Spleen (tissue), 11 donors: Measurements from ENCODE around the gene SLC24A3. TPM values are rescaled to one million over a fixed set of nuclear protein-coding genes. Genes with fewer than 3 reads are reported as not detected.

Source experiments
- DNase-seq: peaks from one replicate; pipeline ENCODE4 v3.0.0-alpha.2; 2020
- H3K27ac ChIP-seq, 8 donors: fragments of 200-600 bp; sonication (generic) in 7 of 8; 1 replicate in 4 of 8; 2 replicates in 4 of 8; pipeline versions ENCODE4 v1.5.0 to v1.8.0; 2016 to 2021; ENCODE audit warnings: inconsistent platforms in 4 of 8, mild to moderate bottlenecking in 4 of 8, moderate library complexity in 1 of 8
- H3K27me3 ChIP-seq, 7 donors: fragments of 200-600 bp; sonication (generic) in 6 of 7; replicated peaks in 1 of 7; 1 replicate in 4 of 7; 2 replicates in 3 of 7; pipeline versions ENCODE4 v1.5.0 to v1.8.0; 2016 to 2021; ENCODE audit warnings: inconsistent platforms in 3 of 7, mild to moderate bottlenecking in 1 of 7
- H3K36me3 ChIP-seq, 6 donors: fragments of 200-600 bp; sonication (generic) in 5 of 6; 1 replicate in 4 of 6; 2 replicates in 2 of 6; pipeline versions ENCODE4 v1.5.0 to v1.8.0; 2016 to 2021; ENCODE audit warnings: inconsistent platforms in 2 of 6
- H3K4me1 ChIP-seq, 6 donors: fragments of 200-600 bp; sonication (generic) in 5 of 6; 1 replicate in 3 of 6; 2 replicates in 3 of 6; pipeline versions ENCODE4 v1.5.0 to v1.8.0; 2016 to 2021; ENCODE audit warnings: inconsistent platforms in 3 of 6
- H3K4me3 ChIP-seq, 8 donors: fragments of 200-600 bp; sonication (generic) in 7 of 8; 1 replicate in 4 of 8; 2 replicates in 4 of 8; pipeline versions ENCODE4 v1.5.0 to v1.8.0; 2016 to 2021; ENCODE audit warnings: inconsistent platforms in 4 of 8, mild to moderate bottlenecking in 4 of 8, moderate library complexity in 2 of 8
- H3K9me3 ChIP-seq, 8 donors: fragments of 200-600 bp; sonication (generic) in 7 of 8; 1 replicate in 4 of 8; 2 replicates in 4 of 8; pipeline versions ENCODE4 v1.5.0 to v1.8.0; 2016 to 2021; ENCODE audit warnings: inconsistent platforms in 4 of 8
- CTCF ChIP-seq, 11 experiments: fragments of 200-600 bp in 7 of 11; fragments of 450-650 bp in 4 of 11; sonication (generic) in 4 of 11; IDR thresholded peaks in 8 of 11; conservative IDR thresholded peaks in 3 of 11; 1 replicate in 7 of 11; 2 replicates in 4 of 11; pipeline versions ENCODE4 v1.4.0 to v1.8.0; 2016 to 2021; ENCODE audit warnings: antibody characterized with exemption in 11 of 11, inconsistent platforms in 4 of 11, mild to moderate bottlenecking in 1 of 11
- POLR2A ChIP-seq, 3 donors: fragments of 450-650 bp; IDR thresholded peaks; one replicate each; pipeline ENCODE4 v1.5.1; 2017; ENCODE audit warnings: antibody characterized with exemption in 3 of 3, mild to moderate bottlenecking in 1 of 3
- POLR2AphosphoS5 ChIP-seq, 3 donors: sonication (generic); formaldehyde crosslinking; IDR thresholded peaks; one replicate each; pipeline ENCODE4 v1.5.1; 2017; ENCODE audit warnings: antibody characterized with exemption in 3 of 3
- WGBS, 5 donors: extraction: QIAGEN DNeasy Blood & Tissue Kit in 3 of 5; methylation state at CpG; one replicate each; pipeline versions ENCODE4 v1.1.5 to v1.1.7; 2013 to 2018; 5-methylcytosine and 5-hydroxymethylcytosine counted together
- intact Hi-C: fragments of 100-400 bp; cut with DNase I; formaldehyde crosslinking; loops from one replicate; pipeline ENCODE4 v1.15.0; 2023; ENCODE audit warnings: low total_unique reads
- polyA plus RNA-seq, 3 donors: library from polyadenylated mRNA; stranded (reverse); fragments of 200-250 nt; gene quantifications; one replicate each; pipeline ENCODE4 v1.2.1, GENCODE V29; 2013
- total RNA-seq, 7 donors: library from RNA; depleted of rRNA in 3 of 7; stranded (reverse); fragments of >200 nt in 3 of 7; fragmentation: NEBNext Ultra II Directional in 4 of 7; extraction: Animal tissue kit (Norgen Biotek cat#: 25700) in 4 of 7; gene quantifications; one replicate each; pipeline versions ENCODE4 v1.1.0 to v1.2.1, GENCODE V29; 2016 to 2021
- donor health status: healthy with polysubstance abuse.
- donor health status: DM: no; HTN: no; CAD: no; lungs with moderate emphysema.
- donor health status: DM: no; HTN: no; CAD: no.
- donor health status: Bipolar disorder and iron deficiency.
- donor health status: healthy.
- donor health status: DM: no; HTN: no; CAD: no.
- donor health status: DM: yes; HTN: yes; CAD: no.

The SLC24A3 gene
- total and polyA plus RNA-seq, 10 donors: 0.37 to 3.9 (median 2.6) TPM

GRCh38 chr20:19515074-19515473 lies 302.6 kb downstream of the SLC24A3 start:
- Histone ChIP-seq H3K27ac (no peak overlapping the region), H3K27me3 (no peaks in the 10 kb centered on the region), H3K4me1 (no peaks in the 10 kb centered on the region), H3K36me3 (no peaks in the 10 kb centered on the region), H3K9me3 (no peaks in the 10 kb centered on the region), H3K4me3 (no peak overlapping the region)
- TF ChIP-seq POLR2A (IDR thresholded peaks at IDR 0.05) (no peak), POLR2AphosphoS5 (IDR thresholded peaks at IDR 0.05) (no peak), CTCF (IDR thresholded peaks at IDR 0.05 in 8 of 11, conservative IDR thresholded peaks at IDR 0.05 in 3 of 11) (no peak)
- no peak for DNase-seq
- intact Hi-C loops: no loop called here
- WGBS, 5 donors: 39 to 53% (median 50%) methylated on average over 6 of the region's 6 CpGs

GRCh38 chr20:19519466-19519865 lies 307.0 kb downstream of the SLC24A3 start:
- Histone ChIP-seq H3K27ac (no peak overlapping the region), H3K4me3 (no peak overlapping the region), H3K9me3 (no peaks in the 10 kb centered on the region), H3K36me3 (no peaks in the 10 kb centered on the region), H3K27me3 (no peaks in the 10 kb centered on the region), H3K4me1 (no peaks in the 10 kb centered on the region)
- TF ChIP-seq POLR2A (IDR thresholded peaks at IDR 0.05): no peak
- TF ChIP-seq CTCF (IDR thresholded peaks at IDR 0.05 in 8 of 11, conservative IDR thresholded peaks at IDR 0.05 in 3 of 11): no peak
- no peak for TF ChIP-seq POLR2AphosphoS5 (IDR thresholded peaks at IDR 0.05)
- no peak for DNase-seq
- WGBS, 5 donors: 42 to 90% (median 66%) methylated on average over 1 of the region's 1 CpG
- intact Hi-C loops: no loop called here

GRCh38 chr20:19520261-19520660 lies 307.8 kb downstream of the SLC24A3 start:
- no peak for TF ChIP-seq POLR2A (IDR thresholded peaks at IDR 0.05)
- no peak for TF ChIP-seq CTCF (IDR thresholded peaks at IDR 0.05 in 8 of 11, conservative IDR thresholded peaks at IDR 0.05 in 3 of 11)
- TF ChIP-seq POLR2AphosphoS5 (IDR thresholded peaks at IDR 0.05): no peak
- intact Hi-C loops: no loop called here
- Histone ChIP-seq H3K27me3 (no peaks in the 10 kb centered on the region), H3K4me3 (no peak overlapping the region), H3K4me1 (no peaks in the 10 kb centered on the region), H3K36me3 (no peaks in the 10 kb centered on the region), H3K9me3 (no peaks in the 10 kb centered on the region), H3K27ac (no peak overlapping the region)
- WGBS, 5 donors: 71 to 88% (median 78%) methylated on average over 7 of the region's 7 CpGs
- no peak for DNase-seq

- no peaks in the 10 kb centered on the region for H3K36me3 ChIP-seq
- H3K4me3 ChIP-seq: no peak overlapping the region
- no peaks in the 10 kb centered on the region for H3K9me3 ChIP-seq
- no peak for DNase-seq
- WGBS, 5 donors: 54 to 67% (median 58%) methylated on average over 9 of the region's 9 CpGs
- H3K27me3 ChIP-seq: no peaks in the 10 kb centered on the region
- no peak overlapping the region for H3K27ac ChIP-seq
- no peaks in the 10 kb centered on the region for H3K4me1 ChIP-seq
- intact Hi-C loops: no loop called here
- TF ChIP-seq CTCF (IDR thresholded peaks at IDR 0.05 in 8 of 11, conservative IDR thresholded peaks at IDR 0.05 in 3 of 11) (no peak), POLR2AphosphoS5 (IDR thresholded peaks at IDR 0.05) (no peak), POLR2A (IDR thresholded peaks at IDR 0.05) (no peak)
These were observed 309.8 kb downstream of the SLC24A3 start for GRCh38 chr20:19522071-19522801.
